ENCODE measurements around the gene JAZF1.

DNA sequence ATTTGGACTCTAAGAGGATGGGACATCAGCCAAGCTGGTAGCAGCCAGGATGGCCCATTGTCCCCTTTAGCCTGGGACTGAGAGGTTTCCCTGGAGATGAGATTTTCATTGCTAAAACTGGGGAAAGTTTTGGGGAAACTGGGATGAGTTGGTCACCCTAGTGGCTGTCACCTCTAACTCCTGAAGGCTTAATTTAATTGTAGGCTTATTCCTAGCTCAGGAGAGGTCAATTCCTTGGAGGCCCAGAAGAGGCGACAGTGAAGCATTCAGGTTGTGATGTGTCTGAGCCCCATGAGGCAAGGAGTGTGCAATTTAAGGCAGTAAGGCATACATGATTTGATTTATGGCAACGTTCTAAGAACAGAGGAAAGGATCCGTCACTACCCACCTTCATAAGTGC is 24.9 kb upstream of the JAZF1 start:
- TF ChIP-seq, protein P1, sequence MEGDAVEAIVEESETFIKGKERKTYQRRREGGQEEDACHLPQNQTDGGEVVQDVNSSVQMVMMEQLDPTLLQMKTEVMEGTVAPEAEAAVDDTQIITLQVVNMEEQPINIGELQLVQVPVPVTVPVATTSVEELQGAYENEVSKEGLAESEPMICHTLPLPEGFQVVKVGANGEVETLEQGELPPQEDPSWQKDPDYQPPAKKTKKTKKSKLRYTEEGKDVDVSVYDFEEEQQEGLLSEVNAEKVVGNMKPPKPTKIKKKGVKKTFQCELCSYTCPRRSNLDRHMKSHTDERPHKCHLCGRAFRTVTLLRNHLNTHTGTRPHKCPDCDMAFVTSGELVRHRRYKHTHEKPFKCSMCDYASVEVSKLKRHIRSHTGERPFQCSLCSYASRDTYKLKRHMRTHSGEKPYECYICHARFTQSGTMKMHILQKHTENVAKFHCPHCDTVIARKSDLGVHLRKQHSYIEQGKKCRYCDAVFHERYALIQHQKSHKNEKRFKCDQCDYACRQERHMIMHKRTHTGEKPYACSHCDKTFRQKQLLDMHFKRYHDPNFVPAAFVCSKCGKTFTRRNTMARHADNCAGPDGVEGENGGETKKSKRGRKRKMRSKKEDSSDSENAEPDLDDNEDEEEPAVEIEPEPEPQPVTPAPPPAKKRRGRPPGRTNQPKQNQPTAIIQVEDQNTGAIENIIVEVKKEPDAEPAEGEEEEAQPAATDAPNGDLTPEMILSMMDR (IDR thresholded peaks at IDR 0.05): no peak
- no peak for TF ChIP-seq POLR2AphosphoS5 (IDR thresholded peaks at IDR 0.05; ENCODE audit: insufficient read depth in 1 of 2, low read depth in 1 of 2)
- TF ChIP-seq POLR2A (IDR thresholded peaks at IDR 0.05): no peak
